BJ (cell line): ENCODE results near the gene LAMA1. TPM values are rescaled to one million over a fixed set of nuclear protein-coding genes. Genes with fewer than 3 reads are reported as not detected.

Experiments
- CTCF ChIA-PET: fragments of 350-600 bp; formaldehyde crosslinking; extraction: SDS; loops from one replicate; lab custom pipeline; 2021; ENCODE audit warnings: antibody characterized with exemption, inconsistent platforms; lab: Yijun Ruan, JAX
- POLR2A ChIA-PET: fragments of 300-600 bp; sonication (Branson Sonifier 250); formaldehyde crosslinking; extraction: SDS; loops from one replicate; lab custom pipeline; 2021; ENCODE audit warnings: antibody characterized with exemption; lab: Charles Lee
- DNase-seq: peaks from one replicate; pipeline ENCODE4 v3.0.0-alpha.2; 2011; ENCODE audit warnings: low read depth
- H3K27me3 ChIP-seq: 2 replicates; pipeline ENCODE4 v1.6.0; 2011; ENCODE audit warnings: low read length; ENCODE audit not compliant: control insufficient read depth, insufficient read depth
- H3K36me3 ChIP-seq: 2 replicates; pipeline ENCODE4 v1.5.1; 2011; ENCODE audit warnings: low read length; ENCODE audit not compliant: control insufficient read depth, insufficient read depth
- H3K4me3 ChIP-seq: 2 replicates; pipeline ENCODE4 v1.5.1; 2011; ENCODE audit warnings: low read depth, mild to moderate bottlenecking, control low read depth, low read length
- polyA plus RNA-seq: library from polyadenylated mRNA; depleted of rRNA; stranded (reverse); fragments of >200 nt; gene quantifications from 2 replicates; pipeline ENCODE4 v1.2.3, GENCODE V29; 2011
- TF ChIP-seq, protein P1 (sequence below): IDR thresholded peaks from 2 replicates; pipeline ENCODE4 v1.5.1; 2011; ENCODE audit warnings: low read depth, mild to moderate bottlenecking, control low read depth, inconsistent platforms, low read length, moderate library complexity; ENCODE audit not compliant: insufficient read depth

The LAMA1 gene
- polyA plus RNA-seq, 1 experiment = 3.4 TPM

DNA sequence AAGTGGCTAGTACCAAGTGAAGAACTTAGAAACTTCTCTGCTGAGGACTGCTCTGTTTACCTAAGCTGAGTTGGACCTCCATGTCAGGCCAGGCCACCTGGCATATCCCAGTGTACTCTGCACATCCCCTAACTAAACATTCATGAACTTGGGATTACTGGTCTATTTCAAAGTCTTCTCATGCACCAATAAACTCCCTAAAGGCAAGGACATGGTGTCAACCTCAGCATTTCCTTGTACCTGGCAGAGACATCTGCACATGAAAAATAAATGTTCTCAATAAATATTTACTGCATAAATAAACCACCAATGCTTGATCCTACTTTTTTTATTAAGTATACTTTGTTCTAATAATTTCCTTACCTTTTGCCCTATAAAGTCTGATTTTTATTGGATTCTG lies 124.8 kb downstream of the LAMA1 start:
- CTCF ChIA-PET = interaction anchor here (0.9 kb wide), 1 partner anchor 10 kb away, joined by 3 read pairs; no protein-coding TSS in a partner anchor
- Histone ChIP-seq H3K36me3 (no peaks in the 10 kb centered on the region), H3K27me3 (no peaks in the 10 kb centered on the region), H3K4me3 (no peak overlapping the region)
- POLR2A ChIA-PET = no interaction called here
- DNase-seq = no peak
- TF ChIP-seq, protein P1, sequence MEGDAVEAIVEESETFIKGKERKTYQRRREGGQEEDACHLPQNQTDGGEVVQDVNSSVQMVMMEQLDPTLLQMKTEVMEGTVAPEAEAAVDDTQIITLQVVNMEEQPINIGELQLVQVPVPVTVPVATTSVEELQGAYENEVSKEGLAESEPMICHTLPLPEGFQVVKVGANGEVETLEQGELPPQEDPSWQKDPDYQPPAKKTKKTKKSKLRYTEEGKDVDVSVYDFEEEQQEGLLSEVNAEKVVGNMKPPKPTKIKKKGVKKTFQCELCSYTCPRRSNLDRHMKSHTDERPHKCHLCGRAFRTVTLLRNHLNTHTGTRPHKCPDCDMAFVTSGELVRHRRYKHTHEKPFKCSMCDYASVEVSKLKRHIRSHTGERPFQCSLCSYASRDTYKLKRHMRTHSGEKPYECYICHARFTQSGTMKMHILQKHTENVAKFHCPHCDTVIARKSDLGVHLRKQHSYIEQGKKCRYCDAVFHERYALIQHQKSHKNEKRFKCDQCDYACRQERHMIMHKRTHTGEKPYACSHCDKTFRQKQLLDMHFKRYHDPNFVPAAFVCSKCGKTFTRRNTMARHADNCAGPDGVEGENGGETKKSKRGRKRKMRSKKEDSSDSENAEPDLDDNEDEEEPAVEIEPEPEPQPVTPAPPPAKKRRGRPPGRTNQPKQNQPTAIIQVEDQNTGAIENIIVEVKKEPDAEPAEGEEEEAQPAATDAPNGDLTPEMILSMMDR = no peak

DNA sequence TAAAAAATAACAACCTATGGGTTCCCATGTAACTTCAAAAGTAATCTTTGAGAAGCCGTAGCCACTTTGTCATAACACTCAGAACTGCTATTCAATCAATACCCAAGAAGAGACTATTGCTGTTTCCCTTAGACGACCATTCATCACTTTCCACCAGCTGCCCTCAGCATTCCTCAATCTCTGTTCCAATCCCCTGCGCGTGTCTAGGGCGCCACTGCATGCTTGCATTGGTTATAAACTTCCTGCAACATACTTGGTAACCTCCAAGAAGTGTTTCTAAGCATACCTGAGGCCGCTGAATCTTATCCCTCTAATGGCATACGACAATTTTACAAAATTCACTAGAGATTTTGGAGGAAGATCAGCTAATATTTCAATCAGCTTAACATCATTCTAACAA lies 134.2 kb downstream of the LAMA1 start:
- Histone ChIP-seq H3K27me3 (no peaks in the 10 kb centered on the region), H3K4me3 (no peak overlapping the region), H3K36me3 (no peaks in the 10 kb centered on the region)
- ChIA-PET POLR2A (no interaction called here), CTCF (no interaction called here)
- DNase-seq = no peak
- TF ChIP-seq, protein P1 = no peak

DNA sequence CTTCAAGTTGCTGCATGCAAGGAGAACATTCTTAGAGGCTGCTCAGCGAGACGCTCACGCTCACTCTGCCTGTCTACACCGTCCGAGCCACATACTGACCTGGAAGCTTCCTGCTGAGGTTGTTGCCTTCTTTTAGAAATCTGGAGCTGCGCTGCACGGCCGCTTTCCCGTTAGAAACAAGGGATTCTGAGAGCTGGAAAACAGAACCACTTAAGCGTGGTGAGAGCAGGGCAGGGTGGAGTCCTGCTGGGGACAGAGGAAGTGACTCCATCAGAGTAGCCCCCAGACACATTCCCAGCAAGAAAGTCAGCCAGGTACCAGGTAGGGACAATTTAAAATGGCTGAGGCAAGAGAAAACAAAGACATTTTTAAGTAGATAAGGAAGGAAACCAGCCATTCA lies 135.2 kb downstream of the LAMA1 start:
- Histone ChIP-seq H3K36me3 (0 out of 2 replicates have a peak, but pooled peaks cover 1% of the 10 kb centered on the region), H3K4me3 (no peak overlapping the region), H3K27me3 (no peaks in the 10 kb centered on the region)
- CTCF ChIA-PET = no interaction called here
- POLR2A ChIA-PET = no interaction called here
- DNase-seq = no peak
- TF ChIP-seq, protein P1 = no peak

DNA sequence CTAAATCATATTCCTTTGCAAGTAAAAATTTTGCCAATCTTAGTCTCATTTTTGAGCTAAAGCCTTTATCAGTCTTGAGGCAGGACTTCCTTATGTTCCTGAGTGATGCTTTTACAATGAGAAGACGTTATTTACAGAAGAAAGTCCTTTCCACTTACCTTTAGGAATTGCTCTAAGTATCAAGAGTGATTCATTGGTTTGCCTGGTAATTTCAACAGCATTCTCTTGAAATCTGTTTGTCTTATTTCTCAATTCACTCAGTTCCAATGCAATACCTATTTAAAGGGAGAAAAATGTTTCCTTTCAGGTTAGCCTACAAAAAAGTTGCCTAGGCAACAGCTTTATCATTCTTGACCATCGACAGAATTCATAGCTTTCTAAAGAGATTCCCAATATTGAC lies 137.2 kb downstream of the LAMA1 start:
- ChIA-PET CTCF (interaction anchor here (1.0 kb wide), 1 partner anchor 17 kb away, joined by 3 read pairs; no protein-coding TSS in a partner anchor), POLR2A (no interaction called here)
- TF ChIP-seq, protein P1 = no peak
- 0 out of 2 replicates have a peak, but pooled peaks cover 1% of the 10 kb centered on the region for H3K36me3 ChIP-seq
- no peaks in the 10 kb centered on the region for H3K27me3 ChIP-seq
- no peak for DNase-seq
- H3K4me3 ChIP-seq = no peak overlapping the region

DNA sequence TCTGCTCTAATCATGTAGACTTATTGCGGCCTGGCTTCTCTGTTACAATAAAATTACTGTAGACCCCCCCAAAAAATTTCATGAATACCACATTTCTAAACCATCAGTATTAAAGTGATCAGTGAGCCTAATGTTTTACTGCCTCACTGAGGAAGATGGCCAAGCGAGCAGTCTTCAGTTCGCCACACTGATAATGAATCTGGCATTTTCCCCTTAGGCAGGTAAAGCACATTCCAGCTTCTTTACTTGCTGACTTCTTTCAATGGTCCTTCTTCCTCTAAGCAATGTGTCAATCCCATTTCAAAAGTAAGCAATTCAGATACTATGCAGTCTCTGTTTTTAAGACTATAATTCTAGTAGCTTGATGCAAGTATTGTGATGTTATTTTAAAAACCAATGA lies 137.6 kb downstream of the LAMA1 start:
- ChIA-PET CTCF (interaction anchor here (1.0 kb wide), 1 partner anchor 17 kb away, joined by 3 read pairs; no protein-coding TSS in a partner anchor), POLR2A (no interaction called here)
- TF ChIP-seq, protein P1 = no peak
- no peak overlapping the region for H3K4me3 ChIP-seq
- DNase-seq = no peak
- H3K27me3 ChIP-seq = no peaks in the 10 kb centered on the region
- 0 out of 2 replicates have a peak, but pooled peaks cover 1% of the 10 kb centered on the region for H3K36me3 ChIP-seq
